ENCODE data around the gene GALNT9.
"Not testable (repeated sequence)": the region's sequence is repeated elsewhere in the genome, so short reads cannot be mapped to it uniquely, and the experiment has no call there.

GALNT9 gene

DNA sequence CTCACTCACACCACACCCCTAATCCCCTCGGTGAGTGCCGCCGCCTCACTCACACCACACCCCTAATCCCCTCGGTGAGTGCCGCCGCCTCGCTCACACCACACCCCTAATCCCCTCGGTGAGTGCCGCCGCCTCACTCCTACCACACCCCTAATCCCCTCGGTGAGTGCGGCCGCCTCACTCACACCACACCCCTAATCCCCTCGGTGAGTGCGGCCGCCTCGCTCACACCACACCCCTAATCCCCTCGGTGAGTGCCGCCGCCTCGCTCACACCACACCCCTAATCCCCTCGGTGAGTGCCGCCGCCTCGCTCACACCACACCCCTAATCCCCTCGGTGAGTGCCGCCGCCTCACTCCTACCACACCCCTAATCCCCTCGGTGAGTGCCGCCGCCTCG lies 179.9 kb downstream of the GALNT9 start:
- in situ Hi-C loops (cut with MboI; ENCODE audit: low sequenced_read_pairs): not testable (repeated sequence)

DNA sequence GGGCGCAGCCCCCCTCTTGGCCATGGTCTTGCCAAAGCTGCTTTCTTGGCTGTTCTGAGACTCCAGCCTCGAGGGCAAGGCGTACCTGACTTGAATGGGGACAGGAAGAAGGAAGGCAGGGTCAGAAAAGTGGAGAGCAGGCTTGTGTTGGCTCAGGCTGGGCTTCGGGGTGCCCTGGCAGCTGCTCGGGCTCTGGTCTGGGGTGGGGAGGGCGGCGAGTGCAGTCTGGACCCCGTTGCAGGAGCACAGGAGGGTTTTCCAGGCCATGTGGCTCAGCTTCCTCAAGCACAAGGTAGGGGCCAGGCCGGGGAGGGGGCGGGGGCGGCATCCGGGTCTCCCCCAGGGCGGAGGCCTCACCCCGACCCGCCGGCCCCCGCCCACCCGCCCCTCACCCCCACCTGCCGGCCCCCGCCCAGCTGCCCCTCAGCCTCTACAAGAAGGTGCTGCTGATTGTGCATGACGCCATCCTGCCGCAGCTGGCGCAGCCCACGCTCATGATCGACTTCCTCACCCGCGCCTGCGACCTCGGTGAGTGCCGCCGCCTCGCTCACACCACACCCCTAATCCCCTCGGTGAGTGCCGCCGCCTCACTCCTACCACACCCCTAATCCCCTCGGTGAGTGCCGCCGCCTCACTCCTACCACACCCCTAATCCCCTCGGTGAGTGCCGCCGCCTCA lies 180.9 kb downstream of the GALNT9 start:
- in situ Hi-C loops (cut with MboI; ENCODE audit: low sequenced_read_pairs): no loop called here

DNA sequence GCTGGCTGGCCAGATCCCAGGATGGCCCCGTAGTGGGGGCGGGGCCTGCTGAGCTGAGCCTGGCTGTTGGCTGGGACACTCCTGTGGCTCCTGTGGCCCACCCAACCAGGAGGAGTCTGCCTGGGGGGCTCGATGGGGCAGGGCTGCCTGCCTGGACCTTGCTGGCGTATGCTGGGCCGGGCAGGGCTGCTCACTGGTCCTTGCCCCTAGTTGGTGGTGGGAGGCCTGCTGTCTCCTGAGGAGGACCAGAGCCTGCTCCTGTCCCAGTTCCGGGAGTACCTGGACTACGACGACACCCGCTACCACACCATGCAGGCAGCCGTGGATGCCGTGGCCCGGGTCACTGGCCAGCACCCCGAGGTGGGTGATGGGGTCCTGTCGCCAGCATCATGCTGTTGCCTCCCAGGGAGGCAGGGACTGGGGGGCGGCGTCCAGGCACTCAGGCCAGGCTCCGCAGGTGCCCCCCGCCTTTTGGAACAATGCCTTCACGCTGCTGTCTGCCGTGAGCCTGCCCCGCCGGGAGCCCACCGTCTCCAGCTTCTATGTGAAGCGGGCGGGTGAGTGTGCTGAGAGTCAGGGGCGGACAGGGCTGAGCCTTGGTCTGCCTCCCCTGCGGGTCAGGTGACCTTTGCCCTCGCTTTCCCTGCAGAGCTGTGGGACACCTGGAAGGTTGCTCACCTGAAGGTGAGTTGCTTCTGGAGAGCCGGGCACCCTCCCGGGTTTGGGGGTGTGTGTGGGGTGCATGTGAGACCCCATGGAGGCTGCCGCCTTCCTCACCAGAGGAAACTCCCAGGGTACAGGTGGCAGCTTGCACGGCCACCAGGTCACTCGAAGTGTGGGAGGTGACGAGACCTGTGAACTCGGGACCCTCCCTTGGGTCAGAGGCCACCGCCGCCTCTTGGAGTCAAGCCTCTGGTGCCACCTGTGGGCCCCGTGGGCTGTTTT lies 181.7 kb downstream of the GALNT9 start:
- in situ Hi-C loops (cut with MboI; ENCODE audit: low sequenced_read_pairs): no loop called here

DNA sequence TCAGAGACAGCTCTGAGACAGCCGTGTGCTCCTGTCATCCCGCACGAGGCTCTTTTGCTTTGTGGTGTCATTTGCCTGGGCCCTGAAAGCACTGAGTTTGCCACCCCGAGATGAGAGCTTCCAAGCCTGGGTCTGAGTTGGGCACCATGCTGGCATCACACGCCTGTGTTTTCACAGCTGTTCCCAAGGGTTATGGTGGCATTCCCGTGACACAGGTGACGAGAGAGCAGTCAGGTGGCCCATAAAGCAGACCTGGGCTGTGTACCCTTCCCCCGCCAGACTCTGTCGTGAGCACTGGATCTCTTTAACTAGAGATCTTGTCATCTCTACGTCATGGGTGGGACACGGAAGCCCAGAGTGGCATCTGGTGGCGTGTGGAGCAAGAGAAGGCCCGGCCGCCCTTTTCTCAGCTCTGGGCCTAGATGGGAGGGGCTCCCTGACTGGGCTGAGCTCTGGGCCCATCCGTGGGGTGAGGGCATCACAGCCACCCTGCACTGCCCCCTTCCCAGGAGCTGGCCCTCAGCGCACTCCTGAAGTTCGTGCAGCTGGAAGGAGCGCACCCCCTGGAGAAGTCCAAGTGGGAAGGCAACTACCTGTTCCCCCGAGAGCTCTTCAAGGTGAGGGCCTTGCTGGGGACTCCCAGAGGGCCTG lies 182.5 kb downstream of the GALNT9 start:
- in situ Hi-C loops (cut with MboI; ENCODE audit: low sequenced_read_pairs): no loop called here

Measured in HL-60/S4 treated with phorbol 12-myristate 13-acetate at 8.2 ng/mL for 4 days and 3 days (cell line).